Measurements from ENCODE around the gene SLC4A7. TPM values are rescaled to one million over a fixed set of nuclear protein-coding genes. Genes with fewer than 3 reads are reported as not detected.

The SLC4A7 gene
- total RNA-seq, 2 donors from 2014 or later, result 11.2 to 20.2 TPM

DNA sequence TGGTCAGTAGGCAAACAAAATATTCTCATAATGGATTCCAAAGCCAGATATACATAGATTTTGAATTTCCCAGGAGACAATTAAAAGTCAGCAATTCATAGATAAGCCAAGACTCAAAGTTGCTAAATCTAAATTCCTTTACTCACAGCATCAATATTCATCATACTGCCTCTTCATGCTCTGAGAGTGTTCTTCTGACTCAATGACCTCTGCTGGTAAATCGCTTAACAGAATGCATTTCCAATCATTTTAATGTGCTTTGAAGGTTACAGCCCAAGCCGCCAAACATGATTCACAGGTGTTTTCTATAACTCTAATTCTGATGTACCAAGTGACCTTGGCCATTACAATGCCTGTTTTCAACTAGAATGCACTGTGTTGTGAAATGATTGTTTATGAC lies 24.2 kb upstream of the SLC4A7 start:
- Histone ChIP-seq H3K4me1 (no peaks in the 10 kb centered on the region), H3K36me3 (no peaks in the 10 kb centered on the region), H3K4me3 (no peak overlapping the region), H3K27ac (no peak overlapping the region), H3K27me3 (no peaks in the 10 kb centered on the region), H3K9ac (ENCODE audit: low read depth in 2 of 2, low read length in 2 of 2) (no peak overlapping the region), H3K9me3 (no peaks in the 10 kb centered on the region)
- TF ChIP-seq, protein P1, sequence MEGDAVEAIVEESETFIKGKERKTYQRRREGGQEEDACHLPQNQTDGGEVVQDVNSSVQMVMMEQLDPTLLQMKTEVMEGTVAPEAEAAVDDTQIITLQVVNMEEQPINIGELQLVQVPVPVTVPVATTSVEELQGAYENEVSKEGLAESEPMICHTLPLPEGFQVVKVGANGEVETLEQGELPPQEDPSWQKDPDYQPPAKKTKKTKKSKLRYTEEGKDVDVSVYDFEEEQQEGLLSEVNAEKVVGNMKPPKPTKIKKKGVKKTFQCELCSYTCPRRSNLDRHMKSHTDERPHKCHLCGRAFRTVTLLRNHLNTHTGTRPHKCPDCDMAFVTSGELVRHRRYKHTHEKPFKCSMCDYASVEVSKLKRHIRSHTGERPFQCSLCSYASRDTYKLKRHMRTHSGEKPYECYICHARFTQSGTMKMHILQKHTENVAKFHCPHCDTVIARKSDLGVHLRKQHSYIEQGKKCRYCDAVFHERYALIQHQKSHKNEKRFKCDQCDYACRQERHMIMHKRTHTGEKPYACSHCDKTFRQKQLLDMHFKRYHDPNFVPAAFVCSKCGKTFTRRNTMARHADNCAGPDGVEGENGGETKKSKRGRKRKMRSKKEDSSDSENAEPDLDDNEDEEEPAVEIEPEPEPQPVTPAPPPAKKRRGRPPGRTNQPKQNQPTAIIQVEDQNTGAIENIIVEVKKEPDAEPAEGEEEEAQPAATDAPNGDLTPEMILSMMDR (IDR thresholded peaks at IDR 0.05), result no peak
- DNase-seq, result no peak
- intact Hi-C loops (cut with DNase I), result no loop called here

DNA sequence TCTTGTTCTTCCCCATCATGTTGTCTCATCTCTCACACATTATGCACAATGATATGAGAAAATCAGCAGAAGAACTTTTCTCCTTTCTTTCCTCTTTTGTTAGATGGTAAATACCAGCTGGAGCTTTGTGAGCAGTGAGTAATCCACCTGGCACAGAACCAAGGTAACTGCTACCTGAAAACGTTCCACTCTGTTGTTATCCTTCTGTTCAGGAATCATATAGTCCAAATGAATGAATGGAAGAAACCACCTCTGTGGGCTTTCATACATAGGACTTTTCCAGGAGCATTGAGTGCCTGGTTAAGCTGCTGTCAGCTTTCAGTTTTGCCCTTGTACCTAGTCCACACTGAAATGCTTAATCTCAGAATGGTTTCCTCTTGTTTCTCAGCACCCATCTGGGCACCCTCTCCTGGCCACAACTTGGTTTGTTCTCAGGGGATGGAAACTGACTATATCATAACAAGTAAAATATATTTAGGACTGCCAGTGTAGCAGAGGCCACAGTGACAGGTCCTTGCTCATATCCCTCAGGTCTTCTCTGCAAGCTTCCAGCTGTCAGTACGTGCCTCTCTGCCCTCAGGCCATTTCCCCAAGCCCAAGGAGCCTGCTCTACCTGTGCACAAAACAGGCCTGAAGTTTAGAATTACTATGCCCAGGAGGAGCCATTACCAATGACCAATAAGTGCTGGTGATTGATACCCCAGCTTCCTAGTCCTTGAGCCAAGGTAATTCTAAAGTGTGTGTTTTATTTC lies 23.5 kb upstream of the SLC4A7 start:
- no peaks in the 10 kb centered on the region for H3K27me3 ChIP-seq
- H3K27ac ChIP-seq, result no peak overlapping the region
- intact Hi-C loops (cut with DNase I), result no loop called here
- H3K9me3 ChIP-seq, result no peaks in the 10 kb centered on the region
- no peaks in the 10 kb centered on the region for H3K36me3 ChIP-seq
- H3K4me1 ChIP-seq, result no peaks in the 10 kb centered on the region
- no peak for DNase-seq
- TF ChIP-seq, protein P1 (IDR thresholded peaks at IDR 0.05), result no peak
- no peak overlapping the region for H3K4me3 ChIP-seq
- no peak overlapping the region for H3K9ac ChIP-seq (ENCODE audit: low read depth in 2 of 2, low read length in 2 of 2)

DNA sequence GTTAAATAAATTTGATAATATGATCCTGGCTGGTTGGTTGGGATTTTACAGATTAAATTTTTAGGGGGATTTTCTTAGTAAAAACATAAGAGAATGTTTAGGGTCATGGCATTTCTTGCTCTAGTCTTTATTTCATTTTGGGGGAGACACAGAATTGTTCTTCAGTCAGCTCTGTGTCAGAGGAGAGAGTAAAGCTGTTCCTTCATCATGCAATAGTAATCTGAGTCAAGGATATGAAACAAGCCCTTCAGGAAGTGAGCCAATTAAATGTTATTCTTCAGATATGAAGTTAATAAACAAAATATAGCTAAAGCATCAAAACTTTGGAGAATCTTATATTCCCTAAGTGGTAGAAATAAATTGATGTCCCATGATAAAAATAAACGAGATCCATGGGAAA lies 22.9 kb upstream of the SLC4A7 start:
- Histone ChIP-seq H3K4me3 (no peak overlapping the region), H3K9ac (ENCODE audit: low read depth in 2 of 2, low read length in 2 of 2) (no peak overlapping the region), H3K27me3 (no peaks in the 10 kb centered on the region), H3K4me1 (no peaks in the 10 kb centered on the region), H3K36me3 (no peaks in the 10 kb centered on the region), H3K9me3 (no peaks in the 10 kb centered on the region), H3K27ac (no peak overlapping the region)
- intact Hi-C loops (cut with DNase I), result no loop called here
- no peak for DNase-seq
- TF ChIP-seq, protein P1 (IDR thresholded peaks at IDR 0.05), result no peak

DNA sequence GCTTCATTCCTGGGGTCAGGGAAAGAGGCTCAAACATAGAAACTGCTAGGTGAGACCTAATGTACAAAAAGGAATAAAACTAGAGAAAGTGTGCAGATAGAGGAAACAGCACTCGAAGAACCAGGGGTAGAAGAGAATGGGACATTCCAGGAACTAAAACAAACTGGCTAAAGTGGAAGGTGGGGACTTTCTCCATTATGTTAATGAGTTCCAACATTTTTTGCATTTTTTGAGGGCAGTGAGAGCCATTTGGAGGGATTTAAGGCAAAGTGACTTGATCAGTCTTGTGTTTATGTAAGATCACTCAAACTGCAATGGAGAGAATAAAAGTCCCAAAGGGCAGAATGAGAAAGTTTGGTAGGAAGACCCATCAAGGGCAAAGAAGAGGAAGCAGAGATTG lies 20.6 kb upstream of the SLC4A7 start:
- TF ChIP-seq, protein P1 (IDR thresholded peaks at IDR 0.05), result no peak
- no peak overlapping the region for H3K27ac ChIP-seq
- H3K9me3 ChIP-seq, result no peaks in the 10 kb centered on the region
- no peak for DNase-seq
- no peaks in the 10 kb centered on the region for H3K27me3 ChIP-seq
- no peak overlapping the region for H3K9ac ChIP-seq (ENCODE audit: low read depth in 2 of 2, low read length in 2 of 2)
- H3K36me3 ChIP-seq, result no peaks in the 10 kb centered on the region
- intact Hi-C loops (cut with DNase I), result no loop called here
- no peaks in the 10 kb centered on the region for H3K4me1 ChIP-seq
- H3K4me3 ChIP-seq, result no peak overlapping the region

DNA sequence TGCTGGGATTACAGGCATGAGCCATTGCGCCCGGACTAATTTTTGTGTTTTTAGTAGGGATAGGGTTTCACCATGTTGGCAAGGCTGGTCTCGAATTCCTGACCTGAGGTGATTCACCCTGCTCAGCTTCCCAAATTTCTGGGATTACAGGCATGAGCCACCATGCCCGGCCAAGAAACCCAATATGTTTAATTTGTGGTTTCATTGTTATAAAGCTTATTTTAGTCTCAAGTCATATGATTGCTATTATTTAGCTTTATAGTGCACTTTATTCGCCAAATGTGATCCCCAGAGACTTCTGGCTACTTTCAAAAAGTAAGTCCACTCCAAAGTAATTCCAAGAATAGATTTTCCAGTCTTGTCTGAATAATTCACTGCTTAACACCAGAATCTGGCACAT lies 19.3 kb upstream of the SLC4A7 start:
- no peak overlapping the region for H3K27ac ChIP-seq
- no peaks in the 10 kb centered on the region for H3K9me3 ChIP-seq
- no peak overlapping the region for H3K9ac ChIP-seq (ENCODE audit: low read depth in 2 of 2, low read length in 2 of 2)
- intact Hi-C loops (cut with DNase I), result no loop called here
- no peaks in the 10 kb centered on the region for H3K4me1 ChIP-seq
- H3K27me3 ChIP-seq, result no peaks in the 10 kb centered on the region
- TF ChIP-seq, protein P1 (IDR thresholded peaks at IDR 0.05), result no peak
- H3K4me3 ChIP-seq, result no peak overlapping the region
- H3K36me3 ChIP-seq, result no peaks in the 10 kb centered on the region
- DNase-seq, result no peak

Measured in colonic mucosa (tissue), 4 donors.